ENCODE results near the gene PTPRN2.

DNA sequence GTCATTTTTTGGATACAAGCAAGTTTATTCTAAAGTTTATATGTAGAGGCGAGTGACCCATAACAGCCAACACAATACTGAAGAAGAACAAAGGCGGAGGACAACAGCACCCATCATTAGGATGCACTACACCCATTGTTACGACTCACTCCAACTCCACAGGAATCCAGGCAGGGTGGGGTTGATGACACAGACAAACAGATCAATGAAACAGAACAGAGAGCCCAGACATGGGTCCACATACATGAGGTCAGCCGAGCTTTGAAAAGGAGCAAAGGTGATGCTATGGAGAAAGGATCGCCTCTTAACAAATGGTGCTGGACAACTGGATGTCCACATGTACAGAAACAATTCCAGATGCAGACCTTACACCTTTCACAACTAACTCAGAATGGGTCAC, 426.4 kb downstream of the PTPRN2 start:
- TF ChIP-seq, protein P1, sequence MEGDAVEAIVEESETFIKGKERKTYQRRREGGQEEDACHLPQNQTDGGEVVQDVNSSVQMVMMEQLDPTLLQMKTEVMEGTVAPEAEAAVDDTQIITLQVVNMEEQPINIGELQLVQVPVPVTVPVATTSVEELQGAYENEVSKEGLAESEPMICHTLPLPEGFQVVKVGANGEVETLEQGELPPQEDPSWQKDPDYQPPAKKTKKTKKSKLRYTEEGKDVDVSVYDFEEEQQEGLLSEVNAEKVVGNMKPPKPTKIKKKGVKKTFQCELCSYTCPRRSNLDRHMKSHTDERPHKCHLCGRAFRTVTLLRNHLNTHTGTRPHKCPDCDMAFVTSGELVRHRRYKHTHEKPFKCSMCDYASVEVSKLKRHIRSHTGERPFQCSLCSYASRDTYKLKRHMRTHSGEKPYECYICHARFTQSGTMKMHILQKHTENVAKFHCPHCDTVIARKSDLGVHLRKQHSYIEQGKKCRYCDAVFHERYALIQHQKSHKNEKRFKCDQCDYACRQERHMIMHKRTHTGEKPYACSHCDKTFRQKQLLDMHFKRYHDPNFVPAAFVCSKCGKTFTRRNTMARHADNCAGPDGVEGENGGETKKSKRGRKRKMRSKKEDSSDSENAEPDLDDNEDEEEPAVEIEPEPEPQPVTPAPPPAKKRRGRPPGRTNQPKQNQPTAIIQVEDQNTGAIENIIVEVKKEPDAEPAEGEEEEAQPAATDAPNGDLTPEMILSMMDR (conservative IDR thresholded peaks at IDR 0.05; ENCODE audit: low read depth, low read length), result no peak
- TF ChIP-seq EZH2 (IDR thresholded peaks at IDR 0.05; ENCODE audit: borderline replicate concordance, low read depth, low read length, poor library complexity, severe bottlenecking), result no peak

Data from A673 (cell line).